ENCODE data around the gene ARVCF.
"Not testable (repeated sequence)": the region's sequence is repeated elsewhere in the genome, so short reads cannot be mapped to it uniquely, and the experiment has no call there.

ARVCF gene

GRCh38 chr22:19951346-19951745, 65.3 kb downstream of the ARVCF start:
- H3K27ac ChIP-seq (ENCODE audit: low read depth, low read length) = no peak overlapping the region
- H3K36me3 ChIP-seq (ENCODE audit: control insufficient read depth, insufficient read depth, low read length) = peaks cover 5% of the 10 kb centered on the region
- H3K9ac ChIP-seq (ENCODE audit: low read length) = no peak overlapping the region
- H3K27me3 ChIP-seq (ENCODE audit: control insufficient read depth, insufficient read depth, low read length) = no peaks in the 10 kb centered on the region
- peaks cover 15% of the 10 kb centered on the region for H3K4me1 ChIP-seq (ENCODE audit: control insufficient read depth, insufficient read depth, low read length)
- H3K4me3 ChIP-seq (ENCODE audit: low read length) = no peak overlapping the region

GRCh38 chr22:19948057-19948760, 68.4 kb downstream of the ARVCF start:
- Histone ChIP-seq H3K36me3 (ENCODE audit: control insufficient read depth, insufficient read depth, low read length) (peaks cover 5% of the 10 kb centered on the region), H3K27ac (ENCODE audit: low read depth, low read length) (peak overlapping the region; percentile 24), H3K9ac (ENCODE audit: low read length) (no peak overlapping the region), H3K4me1 (ENCODE audit: control insufficient read depth, insufficient read depth, low read length) (peaks cover 19% of the 10 kb centered on the region), H3K27me3 (ENCODE audit: control insufficient read depth, insufficient read depth, low read length) (no peaks in the 10 kb centered on the region), H3K4me3 (ENCODE audit: low read length) (no peak overlapping the region)

GRCh38 chr22:19943082-19944026, 73.3 kb downstream of the ARVCF start:
- Histone ChIP-seq H3K9ac (ENCODE audit: low read length) (peak overlapping the region; percentile 7), H3K4me3 (ENCODE audit: low read length) (peak overlapping the region; percentile 73), H3K36me3 (ENCODE audit: control insufficient read depth, insufficient read depth, low read length) (no peaks in the 10 kb centered on the region), H3K27me3 (ENCODE audit: control insufficient read depth, insufficient read depth, low read length) (no peaks in the 10 kb centered on the region), H3K27ac (ENCODE audit: low read depth, low read length) (peak overlapping the region; percentile 95), H3K4me1 (ENCODE audit: control insufficient read depth, insufficient read depth, low read length) (peaks cover 26% of the 10 kb centered on the region)

- peak overlapping the region; percentile 73 for H3K4me3 ChIP-seq (ENCODE audit: low read length)
- H3K36me3 ChIP-seq (ENCODE audit: control insufficient read depth, insufficient read depth, low read length) = no peaks in the 10 kb centered on the region
- H3K4me1 ChIP-seq (ENCODE audit: control insufficient read depth, insufficient read depth, low read length) = peaks cover 24% of the 10 kb centered on the region
- H3K27ac ChIP-seq (ENCODE audit: low read depth, low read length) = peak overlapping the region; percentile 95
- H3K9ac ChIP-seq (ENCODE audit: low read length) = peak overlapping the region; percentile 93
- H3K27me3 ChIP-seq (ENCODE audit: control insufficient read depth, insufficient read depth, low read length) = no peaks in the 10 kb centered on the region
Observed at GRCh38 chr22:19942157-19943081, 74.2 kb downstream of the ARVCF start.

GRCh38 chr22:19941365-19942082, 75.1 kb downstream of the ARVCF start, which contains the start of the genes COMT and TXNRD2:
Gene COMT (plus strand): TSS chr22:19941772. CDS start chr22:19962527, 20,755 bp downstream.
Gene TXNRD2 (minus strand): TSS chr22:19941818. CDS start chr22:19941803, 15 bp downstream.
- peaks cover 19% of the 10 kb centered on the region for H3K4me1 ChIP-seq (ENCODE audit: control insufficient read depth, insufficient read depth, low read length)
- H3K36me3 ChIP-seq (ENCODE audit: control insufficient read depth, insufficient read depth, low read length) = no peaks in the 10 kb centered on the region
- H3K27me3 ChIP-seq (ENCODE audit: control insufficient read depth, insufficient read depth, low read length) = no peaks in the 10 kb centered on the region
- peak within 1 kb of the TSS; percentile 89 for H3K4me3 ChIP-seq (ENCODE audit: low read length)
- peak within 1 kb of the TSS; percentile 93 for H3K9ac ChIP-seq (ENCODE audit: low read length)
- H3K27ac ChIP-seq (ENCODE audit: low read depth, low read length) = peak within 1 kb of the TSS; percentile 95

GRCh38 chr22:19940536-19941364, 75.9 kb downstream of the ARVCF start:
- peak overlapping the region; percentile 89 for H3K4me3 ChIP-seq (ENCODE audit: low read length)
- no peaks in the 10 kb centered on the region for H3K27me3 ChIP-seq (ENCODE audit: control insufficient read depth, insufficient read depth, low read length)
- H3K27ac ChIP-seq (ENCODE audit: low read depth, low read length) = peak overlapping the region; percentile 95
- H3K36me3 ChIP-seq (ENCODE audit: control insufficient read depth, insufficient read depth, low read length) = no peaks in the 10 kb centered on the region
- H3K4me1 ChIP-seq (ENCODE audit: control insufficient read depth, insufficient read depth, low read length) = peaks cover 19% of the 10 kb centered on the region
- H3K9ac ChIP-seq (ENCODE audit: low read length) = peak overlapping the region; percentile 84

GRCh38 chr22:19937616-19938473, 78.8 kb downstream of the ARVCF start:
- no peak overlapping the region for H3K4me3 ChIP-seq (ENCODE audit: low read length)
- H3K36me3 ChIP-seq (ENCODE audit: control insufficient read depth, insufficient read depth, low read length) = no peaks in the 10 kb centered on the region
- H3K27me3 ChIP-seq (ENCODE audit: control insufficient read depth, insufficient read depth, low read length) = no peaks in the 10 kb centered on the region
- H3K9ac ChIP-seq (ENCODE audit: low read length) = no peak overlapping the region
- no peak overlapping the region for H3K27ac ChIP-seq (ENCODE audit: low read depth, low read length)
- peaks cover 7% of the 10 kb centered on the region for H3K4me1 ChIP-seq (ENCODE audit: control insufficient read depth, insufficient read depth, low read length)

GRCh38 chr22:19936513-19936912, 80.1 kb downstream of the ARVCF start:
- Histone ChIP-seq H3K4me1 (ENCODE audit: control insufficient read depth, insufficient read depth, low read length) (peaks cover 5% of the 10 kb centered on the region), H3K36me3 (ENCODE audit: control insufficient read depth, insufficient read depth, low read length) (no peaks in the 10 kb centered on the region), H3K27me3 (ENCODE audit: control insufficient read depth, insufficient read depth, low read length) (no peaks in the 10 kb centered on the region), H3K4me3 (ENCODE audit: low read length) (no peak overlapping the region), H3K9ac (ENCODE audit: low read length) (no peak overlapping the region), H3K27ac (ENCODE audit: low read depth, low read length) (no peak overlapping the region)

GRCh38 chr22:19935123-19935718, 81.4 kb downstream of the ARVCF start:
- not testable (repeated sequence) for H3K4me1 ChIP-seq (ENCODE audit: control insufficient read depth, insufficient read depth, low read length); H3K36me3 ChIP-seq (ENCODE audit: control insufficient read depth, insufficient read depth, low read length); H3K27ac ChIP-seq (ENCODE audit: low read depth, low read length); H3K27me3 ChIP-seq (ENCODE audit: control insufficient read depth, insufficient read depth, low read length); H3K9ac ChIP-seq (ENCODE audit: low read length); H3K4me3 ChIP-seq (ENCODE audit: low read length)

Data from rectal smooth muscle tissue (tissue), 1 donor.